MM.1S (cell line): ENCODE results near the gene P2RX3.
A peak's percentile ranks its signal among the peaks of the same experiment; 100 is the strongest.

Source experiments
- DNase-seq: peaks from one replicate; pipeline ENCODE4 v3.0.0-alpha.2; 2015
- H2AFZ ChIP-seq: fragments of 300-600 bp; sonication (generic); 2 replicates; pipeline ENCODE4 v1.6.0; 2016; ENCODE audit warnings: antibody characterized with exemption, low read length
- H3F3A ChIP-seq: fragments of 300-600 bp; sonication (generic); 2 replicates; pipeline ENCODE4 v1.6.1; 2016; ENCODE audit warnings: mild to moderate bottlenecking, antibody characterized with exemption, low read length, moderate library complexity, mixed read lengths; ENCODE audit not compliant: insufficient read depth
- H3K27ac ChIP-seq: fragments of 300-600 bp; sonication (generic); 2 replicates; pipeline ENCODE4 v1.5.1; 2016; ENCODE audit warnings: mild to moderate bottlenecking, low read length
- H3K27me3 ChIP-seq: fragments of 300-600 bp; sonication (generic); replicated peaks from 2 replicates; pipeline ENCODE4 v1.6.0; 2016; ENCODE audit warnings: low read length; ENCODE audit not compliant: insufficient read depth
- H3K36me3 ChIP-seq: fragments of 300-600 bp; sonication (generic); replicated peaks from 2 replicates; pipeline ENCODE4 v1.6.1; 2016; ENCODE audit warnings: mild to moderate bottlenecking, low read length, mixed read lengths; ENCODE audit not compliant: insufficient read depth
- H3K4me1 ChIP-seq: fragments of 300-600 bp; sonication (generic); 2 replicates; pipeline ENCODE4 v1.6.1; 2016; ENCODE audit warnings: low read length, mixed read lengths
- H3K4me2 ChIP-seq: fragments of 300-600 bp; sonication (generic); 2 replicates; pipeline ENCODE4 v1.6.0; 2016; ENCODE audit warnings: low read depth, low read length
- H3K4me3 ChIP-seq: fragments of 300-600 bp; sonication (generic); 2 replicates; pipeline ENCODE4 v1.5.1; 2016; ENCODE audit warnings: low read length, mixed read lengths
- H3K79me2 ChIP-seq: fragments of 300-600 bp; sonication (generic); 2 replicates; pipeline ENCODE4 v1.6.1; 2016; ENCODE audit warnings: mixed run types, low read length, mixed read lengths
- H3K9ac ChIP-seq: fragments of 300-600 bp; sonication (generic); 2 replicates; pipeline ENCODE4 v1.6.1; 2016; ENCODE audit warnings: low read length, mixed read lengths
- H3K9me2 ChIP-seq: fragments of 300-600 bp; sonication (generic); replicated peaks from 2 replicates; pipeline ENCODE4 v1.6.1; 2016; ENCODE audit warnings: mild to moderate bottlenecking, low read length, mixed read lengths; ENCODE audit not compliant: insufficient read depth
- H3K9me3 ChIP-seq: fragments of 300-600 bp; sonication (generic); replicated peaks from 2 replicates; pipeline ENCODE4 v1.6.1; 2016; ENCODE audit warnings: mild to moderate bottlenecking, low read length, mixed read lengths; ENCODE audit not compliant: insufficient read depth
- H4K20me1 ChIP-seq: fragments of 300-600 bp; sonication (generic); 2 replicates; pipeline ENCODE4 v1.6.1; 2016; ENCODE audit warnings: mild to moderate bottlenecking, low read length, moderate library complexity, mixed read lengths; ENCODE audit not compliant: insufficient read depth
- EZH2 ChIP-seq: fragments of 300-600 bp; sonication (generic); optimal IDR thresholded peaks from 2 replicates; pipeline ENCODE3; 2017; ENCODE audit warnings: low read depth, mild to moderate bottlenecking, antibody characterized with exemption, low read length, mixed read lengths
- EZH2phosphoT487 ChIP-seq: fragments of 300-600 bp; sonication (generic); IDR thresholded peaks from 2 replicates; pipeline ENCODE4 v1.6.1; 2018; ENCODE audit warnings: antibody characterized with exemption, low read length
- TF ChIP-seq, protein P1 (sequence below): fragments of 300-600 bp; sonication (generic); IDR thresholded peaks from 2 replicates; pipeline ENCODE4 v1.5.1; 2016; ENCODE audit warnings: antibody characterized with exemption, low read length, mixed read lengths

The P2RX3 gene

DNA sequence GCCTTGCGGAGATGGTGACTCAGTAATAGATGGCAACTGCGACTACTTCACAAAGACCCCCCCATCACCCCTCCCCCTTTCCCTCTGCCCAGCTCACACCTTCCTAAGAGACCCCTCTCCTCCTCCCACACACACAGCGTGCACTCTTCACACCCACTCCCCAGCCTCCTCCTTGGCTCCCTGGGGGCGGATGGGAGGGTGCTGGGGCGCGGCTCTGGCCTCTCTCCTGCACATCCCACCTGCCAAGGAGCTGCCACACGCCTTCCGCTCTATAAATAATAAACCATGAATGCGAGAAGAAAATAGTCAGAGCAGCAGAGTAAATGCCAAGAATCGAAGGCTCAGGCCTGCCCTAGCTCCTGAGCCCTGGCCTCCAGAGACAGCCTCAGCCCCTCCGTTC, 4.5 kb downstream of the P2RX3 start:
- Histone ChIP-seq H4K20me1 (no peaks in the 10 kb centered on the region), H3K4me3 (no peak overlapping the region), H3F3A (no peaks in the 10 kb centered on the region), H3K27me3 (0 out of 2 replicates have a peak, but pooled peaks cover 3% of the 10 kb centered on the region), H3K79me2 (no peaks in the 10 kb centered on the region), H3K9me2 (no peaks in the 10 kb centered on the region), H3K4me2 (no peak overlapping the region), H3K27ac (no peak overlapping the region), H3K36me3 (no peaks in the 10 kb centered on the region), H3K9ac (no peak overlapping the region), H2AFZ (no peak overlapping the region), H3K4me1 (no peaks in the 10 kb centered on the region), H3K9me3 (no peaks in the 10 kb centered on the region)
- DNase-seq = no peak
- TF ChIP-seq EZH2phosphoT487 (no peak), EZH2 (no peak)
- TF ChIP-seq, protein P1, sequence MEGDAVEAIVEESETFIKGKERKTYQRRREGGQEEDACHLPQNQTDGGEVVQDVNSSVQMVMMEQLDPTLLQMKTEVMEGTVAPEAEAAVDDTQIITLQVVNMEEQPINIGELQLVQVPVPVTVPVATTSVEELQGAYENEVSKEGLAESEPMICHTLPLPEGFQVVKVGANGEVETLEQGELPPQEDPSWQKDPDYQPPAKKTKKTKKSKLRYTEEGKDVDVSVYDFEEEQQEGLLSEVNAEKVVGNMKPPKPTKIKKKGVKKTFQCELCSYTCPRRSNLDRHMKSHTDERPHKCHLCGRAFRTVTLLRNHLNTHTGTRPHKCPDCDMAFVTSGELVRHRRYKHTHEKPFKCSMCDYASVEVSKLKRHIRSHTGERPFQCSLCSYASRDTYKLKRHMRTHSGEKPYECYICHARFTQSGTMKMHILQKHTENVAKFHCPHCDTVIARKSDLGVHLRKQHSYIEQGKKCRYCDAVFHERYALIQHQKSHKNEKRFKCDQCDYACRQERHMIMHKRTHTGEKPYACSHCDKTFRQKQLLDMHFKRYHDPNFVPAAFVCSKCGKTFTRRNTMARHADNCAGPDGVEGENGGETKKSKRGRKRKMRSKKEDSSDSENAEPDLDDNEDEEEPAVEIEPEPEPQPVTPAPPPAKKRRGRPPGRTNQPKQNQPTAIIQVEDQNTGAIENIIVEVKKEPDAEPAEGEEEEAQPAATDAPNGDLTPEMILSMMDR = no peak

DNA sequence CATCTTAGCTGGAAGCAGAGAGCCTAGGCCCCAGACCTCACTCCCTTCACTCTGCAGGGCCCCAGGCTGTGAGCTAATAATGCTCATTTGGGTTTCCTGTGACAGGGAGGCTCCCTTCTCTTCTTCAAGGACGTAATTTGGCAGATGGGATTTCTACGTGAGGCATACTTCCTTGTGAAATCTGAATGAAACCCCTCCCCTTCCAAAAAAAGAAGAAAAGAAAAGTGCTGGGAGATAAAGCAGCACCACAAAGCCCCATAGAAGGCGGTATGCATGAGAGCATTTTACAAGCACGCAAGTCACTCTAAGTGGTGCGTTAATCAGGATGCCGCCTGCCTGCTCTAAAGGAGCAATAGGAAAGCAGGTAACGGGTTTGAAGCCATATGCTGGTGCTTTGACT, 5.7 kb downstream of the P2RX3 start:
- Histone ChIP-seq H4K20me1 (no peaks in the 10 kb centered on the region), H3K9me3 (no peaks in the 10 kb centered on the region), H3K79me2 (no peaks in the 10 kb centered on the region), H3K4me3 (no peak overlapping the region), H3K36me3 (no peaks in the 10 kb centered on the region), H3K27me3 (0 out of 2 replicates have a peak, but pooled peaks cover 7% of the 10 kb centered on the region), H3K27ac (no peak overlapping the region), H3K4me1 (no peaks in the 10 kb centered on the region), H3K9me2 (no peaks in the 10 kb centered on the region), H3K9ac (no peak overlapping the region), H2AFZ (no peak overlapping the region), H3K4me2 (no peak overlapping the region), H3F3A (no peaks in the 10 kb centered on the region)
- TF ChIP-seq EZH2phosphoT487 = no peak
- TF ChIP-seq, protein P1 = no peak
- no peak for TF ChIP-seq EZH2
- DNase-seq = no peak

DNA sequence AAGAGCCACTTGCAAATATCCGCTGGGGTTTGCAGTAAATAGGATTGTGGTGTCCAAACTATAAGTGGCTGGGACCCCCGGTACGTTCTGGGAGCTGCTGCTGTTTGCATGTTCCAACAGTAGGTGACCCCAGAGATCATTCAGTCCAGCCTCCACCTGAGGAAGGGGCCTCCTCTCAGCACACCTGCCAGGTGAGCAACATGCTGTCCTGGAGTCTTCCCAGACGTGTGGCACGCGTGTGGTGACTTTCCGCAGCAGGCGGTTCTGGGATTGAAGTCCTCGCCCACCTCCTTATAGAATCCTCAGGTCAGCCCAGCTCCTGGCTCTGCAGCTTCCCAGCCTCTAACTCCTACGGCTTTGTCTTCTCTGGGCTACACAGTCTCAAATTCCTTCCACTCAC, 6.7 kb downstream of the P2RX3 start:
- H3K27ac ChIP-seq = no peak overlapping the region
- no peaks in the 10 kb centered on the region for H4K20me1 ChIP-seq
- H3K4me3 ChIP-seq = no peak overlapping the region
- DNase-seq = no peak
- no peaks in the 10 kb centered on the region for H3K4me1 ChIP-seq
- no peaks in the 10 kb centered on the region for H3F3A ChIP-seq
- H3K4me2 ChIP-seq = no peak overlapping the region
- peak overlapping the region; percentile 77 for H2AFZ ChIP-seq
- H3K9me2 ChIP-seq = no peaks in the 10 kb centered on the region
- no peaks in the 10 kb centered on the region for H3K9me3 ChIP-seq
- TF ChIP-seq EZH2 = no peak
- no peak for TF ChIP-seq EZH2phosphoT487
- TF ChIP-seq, protein P1 = no peak
- 0 out of 2 replicates have a peak, but pooled peaks cover 5% of the 10 kb centered on the region for H3K27me3 ChIP-seq
- H3K79me2 ChIP-seq = no peaks in the 10 kb centered on the region
- H3K36me3 ChIP-seq = no peaks in the 10 kb centered on the region
- no peak overlapping the region for H3K9ac ChIP-seq
